Mammary epithelial cell (primary cell): ENCODE results near the gene STARD13.

Experiments
- CTCF ChIP-seq, 2 donors: IDR thresholded peaks in 1 of 2; conservative IDR thresholded peaks in 1 of 2; 2 replicates each; pipeline ENCODE4 v1.5.1; 2011 to 2012; ENCODE audit warnings: inconsistent platforms in 2 of 2, low read length in 2 of 2, mild to moderate bottlenecking in 2 of 2, control low read depth in 1 of 2, low read depth in 1 of 2; ENCODE audit not compliant: insufficient read depth in 1 of 2; ENCODE audit errors: extremely low read depth in 1 of 2
- EZH2 ChIP-seq: IDR thresholded peaks from 2 replicates; pipeline ENCODE4 v1.6.1; 2012; ENCODE audit warnings: low read length, inconsistent platforms, borderline replicate concordance

- no peak for TF ChIP-seq CTCF (conservative IDR thresholded peaks at IDR 0.05 in 1 of 2, IDR thresholded peaks at IDR 0.05 in 1 of 2; ENCODE audit: extremely low read depth in 1 of 2, insufficient read depth in 1 of 2, low read depth in 1 of 2, low read length in 2 of 2)
- TF ChIP-seq EZH2 = no peak
Measured at GRCh38 chr13:33183431-33184111, 102.0 kb downstream of the STARD13 start.
